Ovary (tissue), 3 donors: ENCODE measurements around the gene KRTAP17-1.

Source experiments
- POLR2A ChIP-seq: fragments of 450-650 bp; IDR thresholded peaks from one replicate; pipeline ENCODE4 v1.6.1; 2017; ENCODE audit warnings: antibody characterized with exemption, mild to moderate bottlenecking, moderate library complexity
- TF ChIP-seq, protein P1 (sequence below), 3 donors: fragments of 450-650 bp in 2 of 3; fragments of 200-600 bp in 1 of 3; IDR thresholded peaks; one replicate each; pipeline versions ENCODE4 v1.5.1 to v1.8.0; 2016 to 2022; ENCODE audit warnings: antibody characterized with exemption in 3 of 3, mild to moderate bottlenecking in 1 of 3
- donor health status: DM: no; HTN: no; CAD: no.

DNA sequence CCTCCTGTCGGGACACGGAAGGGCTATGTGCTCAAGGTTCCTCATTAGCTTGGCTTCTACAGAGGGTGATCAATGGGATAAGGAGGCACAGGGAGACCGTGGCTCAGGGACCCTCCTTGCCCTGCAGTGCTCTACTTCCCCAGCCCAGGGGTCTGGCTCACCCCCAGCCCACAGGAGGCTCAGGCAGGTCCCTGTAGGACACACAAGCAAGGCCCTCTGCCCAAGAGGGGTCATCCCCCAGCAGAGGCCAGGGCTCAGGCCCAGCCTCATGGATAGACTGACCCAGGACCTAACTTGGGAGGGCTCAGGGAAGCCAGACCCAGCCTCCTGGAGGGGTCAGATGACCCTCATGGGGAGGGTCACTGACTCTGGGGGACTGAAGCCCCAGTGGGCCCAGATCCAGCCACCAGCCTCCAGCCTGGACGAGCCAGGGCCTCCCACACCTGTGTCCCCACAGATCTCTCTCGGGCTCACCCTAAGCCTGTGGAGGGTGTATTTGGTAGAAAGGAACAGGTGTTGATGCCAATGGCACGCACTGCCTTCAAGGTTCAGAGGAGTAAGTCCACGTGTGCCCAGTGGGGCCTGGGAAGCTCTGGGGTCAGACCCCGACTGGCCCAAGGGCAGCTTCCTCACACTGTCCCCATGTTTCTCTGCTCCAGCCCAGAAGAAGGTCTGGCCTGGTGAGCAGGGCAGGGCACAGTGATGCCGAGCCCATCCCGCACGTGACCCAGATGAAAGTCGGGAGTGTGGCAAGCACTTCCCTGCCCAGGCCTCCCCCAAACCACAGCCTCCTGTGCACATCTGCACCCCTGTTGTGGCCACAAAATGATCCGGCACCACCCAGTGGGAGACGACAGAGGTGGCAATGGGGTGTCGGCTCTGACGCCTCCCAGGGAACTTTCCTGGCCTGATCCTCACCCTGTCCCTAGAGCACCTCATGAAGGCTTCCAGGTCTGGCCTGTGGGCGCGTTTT is 10.9 kb upstream of the KRTAP17-1 start:
- TF ChIP-seq, protein P1, sequence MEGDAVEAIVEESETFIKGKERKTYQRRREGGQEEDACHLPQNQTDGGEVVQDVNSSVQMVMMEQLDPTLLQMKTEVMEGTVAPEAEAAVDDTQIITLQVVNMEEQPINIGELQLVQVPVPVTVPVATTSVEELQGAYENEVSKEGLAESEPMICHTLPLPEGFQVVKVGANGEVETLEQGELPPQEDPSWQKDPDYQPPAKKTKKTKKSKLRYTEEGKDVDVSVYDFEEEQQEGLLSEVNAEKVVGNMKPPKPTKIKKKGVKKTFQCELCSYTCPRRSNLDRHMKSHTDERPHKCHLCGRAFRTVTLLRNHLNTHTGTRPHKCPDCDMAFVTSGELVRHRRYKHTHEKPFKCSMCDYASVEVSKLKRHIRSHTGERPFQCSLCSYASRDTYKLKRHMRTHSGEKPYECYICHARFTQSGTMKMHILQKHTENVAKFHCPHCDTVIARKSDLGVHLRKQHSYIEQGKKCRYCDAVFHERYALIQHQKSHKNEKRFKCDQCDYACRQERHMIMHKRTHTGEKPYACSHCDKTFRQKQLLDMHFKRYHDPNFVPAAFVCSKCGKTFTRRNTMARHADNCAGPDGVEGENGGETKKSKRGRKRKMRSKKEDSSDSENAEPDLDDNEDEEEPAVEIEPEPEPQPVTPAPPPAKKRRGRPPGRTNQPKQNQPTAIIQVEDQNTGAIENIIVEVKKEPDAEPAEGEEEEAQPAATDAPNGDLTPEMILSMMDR (IDR thresholded peaks at IDR 0.05) = no peak
- no peak for TF ChIP-seq POLR2A
